UCSD-AML1 (cell line): ENCODE results near the gene DGAT2.

Source experiments
- DNase-seq: peaks from one replicate; lab custom pipeline; 2025; ENCODE audit not compliant: unreplicated experiment; lab: John Stamatoyannopoulos, UW

The DGAT2 gene

DNA sequence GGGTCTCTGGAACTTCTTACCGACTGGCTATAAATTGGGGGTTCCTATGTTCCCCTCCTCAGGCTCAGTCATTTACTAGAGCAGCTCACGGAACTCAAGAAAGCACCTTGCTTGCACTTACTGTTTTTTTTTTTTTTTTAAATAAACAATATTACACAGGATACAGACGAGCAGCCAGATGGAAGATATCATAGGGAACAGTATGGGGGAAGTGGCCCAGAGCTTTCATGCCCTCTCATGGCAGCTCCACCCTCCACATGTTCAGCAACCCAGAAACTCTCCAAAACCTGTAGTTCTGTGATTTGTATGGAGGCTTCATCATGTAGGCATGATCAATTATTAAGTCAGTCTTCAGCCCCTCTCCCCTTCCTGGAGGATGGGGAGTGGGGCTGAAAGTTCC lies 54.0 kb downstream of the DGAT2 start:
- no peak for DNase-seq

- DNase-seq = no peak
Observed at GRCh38 chr11:75823415-75823814, 54.8 kb downstream of the DGAT2 start.

DNA sequence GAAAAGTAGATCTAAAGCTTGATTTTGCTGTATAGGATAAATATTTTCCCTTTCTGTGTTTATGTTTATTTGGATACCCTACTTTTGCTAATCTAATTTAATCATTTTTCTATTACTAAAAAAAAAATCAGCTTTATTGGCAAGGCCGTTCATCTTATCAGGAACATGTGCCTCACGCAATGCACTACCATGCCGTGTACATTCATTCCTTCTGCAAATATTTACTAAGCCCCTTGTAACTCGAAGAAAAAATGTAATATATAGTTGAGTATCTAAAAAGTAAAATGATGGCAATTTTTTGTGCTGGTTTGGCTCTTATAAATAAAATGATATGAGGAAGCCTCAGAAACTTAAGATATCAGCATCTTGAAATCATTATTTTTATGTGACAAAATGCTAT lies 55.4 kb downstream of the DGAT2 start:
- no peak for DNase-seq

- no peak for DNase-seq
Observed at GRCh38 chr11:75826461-75827230, 58.1 kb downstream of the DGAT2 start.

DNA sequence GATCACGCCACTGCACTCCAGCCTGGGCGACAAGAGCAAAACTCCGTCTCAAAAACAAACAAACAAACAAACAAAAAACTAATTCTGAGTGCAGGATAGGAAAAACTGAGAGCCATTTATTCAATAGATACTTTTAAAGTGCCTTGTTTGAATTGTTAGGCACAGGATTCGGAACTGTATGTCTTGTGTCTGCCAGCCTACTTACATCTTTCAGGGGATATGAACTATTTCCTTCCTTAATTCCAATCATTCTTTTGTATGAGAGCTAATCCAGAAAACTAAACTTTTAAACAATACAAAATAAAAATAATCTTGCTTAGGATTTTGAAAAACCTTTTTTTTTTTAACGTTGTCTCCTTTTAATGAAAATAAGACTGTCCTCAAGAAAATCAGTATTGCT lies 59.0 kb downstream of the DGAT2 start:
- no peak for DNase-seq

- no peak for DNase-seq
Observed at GRCh38 chr11:75831915-75832502, 63.4 kb downstream of the DGAT2 start.

- DNase-seq = no peak
Observed at GRCh38 chr11:75834728-75835127, 66.2 kb downstream of the DGAT2 start.

DNA sequence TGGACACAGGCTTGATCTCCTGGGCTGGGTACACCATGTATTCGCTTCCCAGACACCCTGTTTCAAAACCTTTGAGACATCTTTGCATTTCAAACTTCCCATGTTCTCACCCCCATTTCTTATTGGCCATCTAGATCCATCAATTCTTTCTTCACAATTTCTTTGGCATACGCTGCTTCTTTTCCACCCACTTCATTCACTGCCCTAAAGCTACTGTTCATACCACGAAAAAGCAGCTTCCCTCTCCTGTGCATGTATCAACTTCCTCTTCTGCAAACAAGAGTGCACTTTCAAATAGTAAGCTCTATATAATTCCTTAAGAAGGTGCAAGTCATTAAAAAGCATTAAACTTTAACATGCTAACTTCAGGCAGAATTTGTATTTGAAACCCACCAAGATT lies 67.8 kb downstream of the DGAT2 start:
- no peak for DNase-seq

GRCh38 chr11:75839851-75840250 lies 71.3 kb downstream of the DGAT2 start:
- DNase-seq = no peak

DNA sequence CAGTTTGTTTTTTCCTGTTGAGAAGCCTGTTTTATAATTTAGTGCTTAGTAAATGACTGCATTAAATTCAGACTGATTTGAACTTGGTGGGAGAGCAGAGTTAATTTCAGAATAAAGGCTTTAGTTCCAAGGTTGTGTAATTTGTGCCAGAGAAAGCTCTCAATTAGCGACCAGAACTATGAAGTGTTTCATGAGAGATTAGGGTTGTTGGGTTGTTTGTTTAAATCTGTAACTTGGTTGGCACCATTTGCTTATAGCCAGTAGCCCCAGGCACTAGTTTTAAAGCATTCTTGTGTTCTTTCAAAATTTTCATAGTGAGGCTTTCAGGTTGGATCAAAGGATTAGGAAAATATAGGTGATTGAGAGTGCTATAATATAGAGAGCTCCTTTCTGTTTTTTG lies 71.9 kb downstream of the DGAT2 start:
- DNase-seq = no peak

GRCh38 chr11:75841739-75842138 lies 73.2 kb downstream of the DGAT2 start:
- DNase-seq = no peak

DNA sequence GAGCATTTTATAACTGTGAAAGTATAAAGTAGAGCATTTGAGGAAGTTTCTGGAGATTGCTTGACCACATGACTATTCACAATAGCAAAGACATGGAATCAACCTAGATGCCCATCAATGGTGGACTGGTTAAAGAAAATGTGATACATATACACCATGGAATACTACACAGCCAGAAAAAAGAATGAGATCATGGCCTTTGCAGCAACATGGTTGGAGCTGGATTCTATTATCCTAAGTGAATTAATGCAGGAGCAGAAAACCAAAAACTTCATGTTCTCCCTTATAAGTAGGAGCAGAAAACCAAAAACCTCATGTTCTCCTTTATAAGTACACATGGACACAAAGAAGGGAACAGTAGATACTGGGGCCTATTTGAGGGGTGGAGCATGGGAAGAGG lies 76.7 kb downstream of the DGAT2 start:
- no peak for DNase-seq

- no peak for DNase-seq
Observed at GRCh38 chr11:75849894-75850293, 81.3 kb downstream of the DGAT2 start.

DNA sequence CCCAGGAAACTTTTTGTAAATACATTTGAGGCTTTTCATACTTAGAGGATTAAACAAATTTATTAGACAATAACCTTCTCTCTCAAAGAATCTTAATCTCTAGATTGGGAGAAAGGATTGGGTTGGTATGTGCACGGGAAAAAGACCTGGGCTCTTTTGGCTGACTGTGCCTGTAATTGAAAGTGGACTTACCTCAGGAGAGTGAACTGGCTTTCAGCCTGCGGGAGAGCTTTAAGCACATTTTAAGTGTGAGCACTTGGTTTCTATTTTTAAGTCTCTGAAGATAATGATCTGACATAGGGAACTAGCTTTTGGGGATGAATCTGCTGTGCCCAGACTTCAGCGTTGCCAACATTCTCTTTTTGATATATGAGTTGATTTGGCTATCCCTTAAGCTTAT lies 82.2 kb downstream of the DGAT2 start:
- DNase-seq = no peak
